ENCODE results near the gene TRUB2. TPM values are rescaled to one million over a fixed set of nuclear protein-coding genes. Genes with fewer than 3 reads are reported as not detected.
A peak's percentile ranks its signal among the peaks of the same experiment; 100 is the strongest.

Gene TRUB2
- total RNA-seq = 10 to 100 TPM; 16.9 to 18.9 TPM

GRCh38 chr9:128322404-128323211 lies at the start of gene TRUB2, which contains the start of gene COQ4:
Gene TRUB2, minus strand, starts transcription at chr9:128322447. Its CDS starts 39 bp downstream, at chr9:128322408.
Gene COQ4, plus strand, starts transcription at chr9:128322839. Its CDS starts 20 bp downstream, at chr9:128322859.
- H3K4me3 Mint-ChIP-seq = peak within 1 kb of the TSS; percentile 94
- CTCF ChIA-PET = interaction anchor here (0.6 to 3.0 kb wide), 2 partner anchors 19 to 28 kb away, joined by 3 to 13 read pairs; no protein-coding TSS in a partner anchor
- H3K9me3 Mint-ChIP-seq = no peaks in the 10 kb centered on the region
- peak within 1 kb of the TSS; percentile 96 for H3K27ac Mint-ChIP-seq
- POLR2A ChIA-PET = interaction anchor here (0.8 to 1.4 kb wide), 4 partner anchors 15 to 49 kb away, joined by 3 to 4 read pairs (median 3); partner anchors contain the start of genes GOLGA2 and SWI5
- peaks cover 23% of the 10 kb centered on the region for H3K4me1 Mint-ChIP-seq
- H3K27me3 Mint-ChIP-seq = no peaks in the 10 kb centered on the region
- DNase-seq = peak; percentile 94
- peaks cover 7% of the 10 kb centered on the region for H3K36me3 Mint-ChIP-seq (ENCODE audit: low read depth)

- no peaks in the 10 kb centered on the region for H3K9me3 Mint-ChIP-seq
- peak overlapping the region; percentile 93 for H3K27ac Mint-ChIP-seq
- no peak for DNase-seq
- peaks cover 32% of the 10 kb centered on the region for H3K4me1 Mint-ChIP-seq
- POLR2A ChIA-PET = interaction anchor here (0.7 to 3.5 kb wide), 17 partner anchors 8 to 435 kb away, joined by 3 to 31 read pairs (median 4); partner anchors contain the start of genes BBLN, CERCAM, GLE1 and GOLGA2
- H3K36me3 Mint-ChIP-seq (ENCODE audit: low read depth) = peaks cover 11% of the 10 kb centered on the region
- no peaks in the 10 kb centered on the region for H3K27me3 Mint-ChIP-seq
- H3K4me3 Mint-ChIP-seq = peak overlapping the region; percentile 90
- CTCF ChIA-PET = interaction anchor here (0.6 to 3.7 kb wide), 7 partner anchors 9 to 446 kb away, joined by 3 to 56 read pairs (median 5); partner anchors contain the start of gene ENDOG
Observed at GRCh38 chr9:128371630-128372117, 49.4 kb upstream of the TRUB2 start.

- Mint-ChIP-seq H3K4me3 (peak within 1 kb of the TSS; percentile 90), H3K36me3 (ENCODE audit: low read depth) (peaks cover 11% of the 10 kb centered on the region), H3K27ac (peak within 1 kb of the TSS; percentile 93), H3K4me1 (peaks cover 32% of the 10 kb centered on the region), H3K9me3 (no peaks in the 10 kb centered on the region), H3K27me3 (no peaks in the 10 kb centered on the region)
- peak; percentile 97 for DNase-seq
- ChIA-PET CTCF (interaction anchor here (0.5 to 3.7 kb wide), 11 partner anchors 9 to 447 kb away, joined by 3 to 56 read pairs (median 3); partner anchors contain the start of gene ENDOG), POLR2A (interaction anchor here (0.5 to 3.5 kb wide), 19 partner anchors 9 to 434 kb away, joined by 3 to 31 read pairs (median 5); partner anchors contain the start of genes BBLN, CERCAM, GLE1 and GOLGA2)
Observed at GRCh38 chr9:128370752-128371629, 48.7 kb upstream of the TRUB2 start, which contains the start of gene URM1. Gene URM1, plus strand, starts transcription at chr9:128371374. Its CDS starts 7 bp downstream, at chr9:128371381.

- no peak for DNase-seq
- ChIA-PET POLR2A (interaction anchor here (0.8 to 3.5 kb wide), 10 partner anchors 9 to 354 kb away, joined by 3 to 31 read pairs (median 6); partner anchors contain the start of genes CERCAM, GOLGA2, SPTAN1 and SWI5), CTCF (interaction anchor here (1.2 to 3.7 kb wide), 5 partner anchors 9 to 448 kb away, joined by 3 to 56 read pairs (median 5); partner anchors contain the start of gene ENDOG)
- H3K27me3 Mint-ChIP-seq = no peaks in the 10 kb centered on the region
- peaks cover 30% of the 10 kb centered on the region for H3K4me1 Mint-ChIP-seq
- peak overlapping the region; percentile 90 for H3K4me3 Mint-ChIP-seq
- H3K9me3 Mint-ChIP-seq = no peaks in the 10 kb centered on the region
- H3K27ac Mint-ChIP-seq = peak overlapping the region; percentile 93
- peaks cover 9% of the 10 kb centered on the region for H3K36me3 Mint-ChIP-seq (ENCODE audit: low read depth)
Observed at GRCh38 chr9:128370367-128370751, 48.1 kb upstream of the TRUB2 start.

GRCh38 chr9:128369024-128369706 lies 46.9 kb upstream of the TRUB2 start:
- Mint-ChIP-seq H3K9me3 (no peaks in the 10 kb centered on the region), H3K27ac (peak overlapping the region; percentile 26), H3K4me3 (no peak overlapping the region), H3K4me1 (peaks cover 30% of the 10 kb centered on the region), H3K27me3 (no peaks in the 10 kb centered on the region), H3K36me3 (ENCODE audit: low read depth) (peaks cover 9% of the 10 kb centered on the region)
- POLR2A ChIA-PET = interaction anchor here (1.1 to 3.5 kb wide), 2 partner anchors 7 to 12 kb away, joined by 4 to 31 read pairs; no protein-coding TSS in a partner anchor
- CTCF ChIA-PET = interaction anchor here (2.7 to 3.7 kb wide), 2 partner anchors 8 to 28 kb away, joined by 16 to 56 read pairs; no protein-coding TSS in a partner anchor
- DNase-seq = no peak

- Mint-ChIP-seq H3K4me1 (peaks cover 18% of the 10 kb centered on the region), H3K36me3 (ENCODE audit: low read depth) (no peaks in the 10 kb centered on the region), H3K27ac (no peak overlapping the region), H3K27me3 (no peaks in the 10 kb centered on the region), H3K4me3 (no peak overlapping the region), H3K9me3 (no peaks in the 10 kb centered on the region)
- ChIA-PET POLR2A (no interaction called here), CTCF (interaction anchor here (1.1 to 1.7 kb wide), 4 partner anchors 24 to 368 kb away, joined by 4 to 8 read pairs (median 5); no protein-coding TSS in a partner anchor)
- no peak for DNase-seq
Observed at GRCh38 chr9:128365525-128365924, 43.3 kb upstream of the TRUB2 start.

- DNase-seq = no peak
- ChIA-PET POLR2A (interaction anchor here (0.7 to 2.2 kb wide), 4 partner anchors 8 to 408 kb away, joined by 3 to 31 read pairs (median 4); partner anchors contain the start of gene URM1), CTCF (interaction anchor here (0.6 to 3.4 kb wide), 35 partner anchors 8 to 455 kb away, joined by 3 to 56 read pairs (median 6); partner anchors contain the start of genes ENDOG, GOLGA2, ODF2 and SLC27A4)
- peaks cover 11% of the 10 kb centered on the region for H3K4me1 Mint-ChIP-seq
- no peak overlapping the region for H3K27ac Mint-ChIP-seq
- no peaks in the 10 kb centered on the region for H3K9me3 Mint-ChIP-seq
- H3K27me3 Mint-ChIP-seq = no peaks in the 10 kb centered on the region
- H3K4me3 Mint-ChIP-seq = no peak overlapping the region
- H3K36me3 Mint-ChIP-seq (ENCODE audit: low read depth) = no peaks in the 10 kb centered on the region
Observed at GRCh38 chr9:128362774-128363173, 40.5 kb upstream of the TRUB2 start.

- POLR2A ChIA-PET = interaction anchor here (0.7 to 2.2 kb wide), 5 partner anchors 9 to 409 kb away, joined by 3 to 31 read pairs (median 3); partner anchors contain the start of genes BBLN and URM1
- Mint-ChIP-seq H3K27ac (no peak overlapping the region), H3K36me3 (ENCODE audit: low read depth) (no peaks in the 10 kb centered on the region), H3K9me3 (no peaks in the 10 kb centered on the region), H3K4me3 (peak overlapping the region; percentile 74), H3K27me3 (no peaks in the 10 kb centered on the region), H3K4me1 (peaks cover 11% of the 10 kb centered on the region)
- DNase-seq = peak; percentile 75
- CTCF ChIA-PET = interaction anchor here (0.6 to 3.4 kb wide), 38 partner anchors 9 to 456 kb away, joined by 3 to 56 read pairs (median 6); partner anchors contain the start of genes ENDOG, GOLGA2, ODF2 and SLC27A4
Observed at GRCh38 chr9:128361986-128362646, 39.9 kb upstream of the TRUB2 start.

GRCh38 chr9:128361296-128361985 lies 39.2 kb upstream of the TRUB2 start:
- Mint-ChIP-seq H3K27ac (no peak overlapping the region), H3K4me3 (no peak overlapping the region)
- POLR2A ChIA-PET = interaction anchor here (0.8 to 2.2 kb wide), 4 partner anchors 10 to 201 kb away, joined by 3 to 31 read pairs (median 4); partner anchors contain the start of genes BBLN and URM1

GRCh38 chr9:128360826-128361225 lies 38.6 kb upstream of the TRUB2 start:
- Mint-ChIP-seq H3K27me3 (no peaks in the 10 kb centered on the region), H3K36me3 (ENCODE audit: low read depth) (peaks cover 3% of the 10 kb centered on the region), H3K27ac (no peak overlapping the region)

More at GRCh38 chr9:128361296-128361985, 39.2 kb upstream of the TRUB2 start:
- H3K9me3 Mint-ChIP-seq = no peaks in the 10 kb centered on the region
- no peaks in the 10 kb centered on the region for H3K27me3 Mint-ChIP-seq
- CTCF ChIA-PET = interaction anchor here (0.9 to 3.4 kb wide), 30 partner anchors 10 to 457 kb away, joined by 3 to 56 read pairs (median 6); partner anchors contain the start of genes ENDOG, SLC27A4 and URM1
- no peak for DNase-seq
- no peaks in the 10 kb centered on the region for H3K36me3 Mint-ChIP-seq (ENCODE audit: low read depth)
- H3K4me1 Mint-ChIP-seq = peaks cover 11% of the 10 kb centered on the region

More at GRCh38 chr9:128360826-128361225, 38.6 kb upstream of the TRUB2 start:
- Mint-ChIP-seq H3K4me3 (no peak overlapping the region), H3K9me3 (no peaks in the 10 kb centered on the region), H3K4me1 (peaks cover 11% of the 10 kb centered on the region)
- ChIA-PET POLR2A (interaction anchor here (0.8 to 2.2 kb wide), 2 partner anchors 10 to 20 kb away, joined by 3 to 31 read pairs; partner anchors contain the start of gene URM1), CTCF (interaction anchor here (1.3 to 3.4 kb wide), 6 partner anchors 10 to 457 kb away, joined by 5 to 56 read pairs (median 10); partner anchors contain the start of genes ENDOG and URM1)
- no peak for DNase-seq

All from activated CD4-positive, alpha-beta memory T cell treated with anti-CD3 and anti-CD28 coated beads, Interleukin-2, amount 10 ng/mL, durations not matched to agents 7 days and 5 days (primary cell).